SK-N-MC (cell line): ENCODE measurements around the gene DNAH8.

Experiments
- DNase-seq: peaks from one replicate; pipeline ENCODE4 v3.0.0-alpha.2; 2011; ENCODE audit warnings: low read depth, low spot score
- H3K27ac ChIP-seq: fragments of 200-600 bp; sonication (generic); 2 replicates; pipeline ENCODE4 v1.5.1; 2016; ENCODE audit warnings: mixed run types
- H3K36me3 ChIP-seq: fragments of 200-600 bp; sonication (generic); 2 replicates; pipeline ENCODE4 v1.6.1; 2017; ENCODE audit warnings: antibody characterized with exemption, low read length, mixed read lengths; ENCODE audit not compliant: insufficient read depth
- H3K4me3 ChIP-seq: fragments of 200-600 bp; sonication (generic); 2 replicates; pipeline ENCODE4 v1.5.1; 2016
- H3K9ac ChIP-seq: fragments of 200-600 bp; sonication (generic); 2 replicates; pipeline ENCODE4 v1.8.0; 2017; ENCODE audit warnings: mixed run types, mixed read lengths; ENCODE audit not compliant: insufficient read length
- H3K9me3 ChIP-seq: fragments of 200-600 bp; sonication (generic); 2 replicates; pipeline ENCODE4 v1.6.1; 2017; ENCODE audit warnings: low read depth, mild to moderate bottlenecking, antibody characterized with exemption, low read length, moderate library complexity, mixed read lengths
- EZH2 ChIP-seq: fragments of 200-600 bp; sonication (generic); IDR thresholded peaks from one replicate; pipeline ENCODE4 v1.6.1; 2017; ENCODE audit warnings: antibody characterized with exemption
- FOXP2 ChIP-seq: optimal IDR thresholded peaks from 2 replicates; pipeline ENCODE3; 2011; ENCODE audit warnings: mild to moderate bottlenecking, moderate library complexity; ENCODE audit not compliant: insufficient read depth; ENCODE audit errors: extremely low read length, control extremely low read depth

Gene DNAH8

DNA sequence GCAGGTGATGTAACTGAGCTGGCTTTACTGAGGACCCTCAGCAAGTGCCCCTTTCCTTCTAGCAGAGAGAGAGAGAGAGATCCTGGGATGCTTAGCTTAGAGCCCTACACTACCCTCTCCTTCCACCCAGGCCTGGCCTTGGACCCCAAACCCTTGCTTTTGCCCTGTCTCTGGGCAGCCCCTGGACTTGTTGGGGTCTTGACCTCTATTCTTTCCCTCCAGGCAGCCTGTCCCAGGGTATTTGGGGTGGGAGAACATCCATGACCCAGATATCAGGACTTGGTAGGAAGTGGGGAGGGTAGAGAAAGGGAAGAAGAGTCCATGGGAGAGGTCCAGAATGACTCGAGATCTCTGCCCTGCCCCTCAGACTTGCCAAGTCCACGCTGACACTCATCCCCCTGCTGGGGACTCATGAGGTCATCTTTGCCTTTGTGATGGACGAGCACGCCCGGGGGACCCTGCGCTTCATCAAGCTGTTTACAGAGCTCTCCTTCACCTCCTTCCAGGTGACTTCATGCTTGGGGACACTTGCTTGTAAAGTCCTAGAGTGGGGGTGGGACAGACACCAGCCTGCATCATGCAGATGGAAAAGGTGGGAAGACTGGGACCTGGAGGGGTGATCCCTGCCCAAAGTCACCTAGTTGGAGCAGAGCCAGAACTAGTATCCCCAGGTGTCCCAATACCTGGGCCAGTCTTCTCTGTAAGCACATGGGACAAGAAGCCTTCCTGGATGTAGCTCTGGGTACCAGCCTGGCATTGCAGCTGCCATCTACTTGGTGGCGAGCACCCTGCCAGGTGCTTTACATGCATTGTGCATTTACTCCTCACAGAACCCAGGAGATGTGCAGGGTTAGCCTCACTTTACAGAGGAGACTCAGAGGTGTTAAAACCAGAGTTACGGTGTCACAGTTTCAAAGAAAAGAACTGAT, 364.4 kb downstream of the DNAH8 start:
- H3K9me3 ChIP-seq, result no peaks in the 10 kb centered on the region
- H3K4me3 ChIP-seq, result no peak overlapping the region
- DNase-seq, result no peak
- TF ChIP-seq FOXP2, result no peak
- no peak for TF ChIP-seq EZH2
- no peaks in the 10 kb centered on the region for H3K36me3 ChIP-seq
- no peak overlapping the region for H3K9ac ChIP-seq
- no peak overlapping the region for H3K27ac ChIP-seq
